HG03575 (cell line): ENCODE measurements around the gene TEDC1.

ENCODE experiments used
- ATAC-seq: cut with Tn5 transposase; IDR thresholded peaks from one replicate; pipeline ENCODE4 v1.9.1; 2021; ENCODE audit not compliant: unreplicated experiment, insufficient number of reproducible peaks, low FRiP score; ENCODE audit errors: extremely low read depth

Gene TEDC1

GRCh38 chr14:105456736-105457617 lies 34.1 kb upstream of the TEDC1 start:
- ATAC-seq, result no peak

- no peak for ATAC-seq
These were observed 33.0 kb upstream of the TEDC1 start for GRCh38 chr14:105458010-105458409.

DNA sequence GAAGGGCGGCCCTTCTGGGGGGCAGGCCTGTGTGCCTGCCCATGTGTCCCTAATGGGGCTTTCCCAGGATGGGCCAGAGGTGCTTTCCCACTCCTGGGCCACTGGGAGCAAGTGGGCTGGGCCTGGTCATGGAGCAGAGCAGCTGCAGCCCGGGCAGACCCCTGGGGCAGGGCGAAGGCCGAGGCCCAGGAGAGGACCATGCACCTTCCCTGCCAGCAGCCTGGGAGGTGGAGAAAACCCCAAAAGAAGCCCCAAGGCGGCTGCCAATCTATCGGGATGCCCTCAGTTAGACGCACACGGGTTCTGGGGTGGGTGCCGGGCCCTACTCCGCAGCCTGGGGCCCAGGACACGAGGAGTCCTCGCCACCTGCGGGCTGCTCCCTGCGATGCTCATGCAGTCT lies 32.5 kb upstream of the TEDC1 start:
- no peak for ATAC-seq

GRCh38 chr14:105460116-105460515 lies 30.9 kb upstream of the TEDC1 start:
- ATAC-seq, result no peak

DNA sequence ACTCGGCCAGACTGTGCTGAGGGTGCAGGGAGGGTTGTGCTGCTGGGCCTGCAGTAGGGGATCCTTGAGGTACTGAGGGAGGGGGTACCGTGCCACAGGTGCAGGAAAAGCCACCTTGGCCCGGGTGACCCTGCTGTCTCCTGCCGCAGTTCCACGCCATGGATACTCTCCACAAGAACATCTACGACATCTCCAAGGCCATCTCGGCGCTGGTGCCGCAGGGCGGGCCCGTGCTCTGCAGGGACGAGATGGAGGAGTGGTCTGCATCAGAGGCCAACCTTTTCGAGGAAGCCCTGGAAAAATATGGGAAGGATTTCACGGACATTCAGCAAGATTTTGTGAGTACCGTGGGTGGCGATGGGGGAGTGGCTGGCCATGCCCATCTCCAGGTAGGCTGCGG lies 30.4 kb upstream of the TEDC1 start:
- ATAC-seq, result no peak

- no peak for ATAC-seq
These were observed 29.1 kb upstream of the TEDC1 start for GRCh38 chr14:105461903-105462302.

- ATAC-seq, result no peak
These were observed 26.5 kb upstream of the TEDC1 start for GRCh38 chr14:105464501-105464900.

DNA sequence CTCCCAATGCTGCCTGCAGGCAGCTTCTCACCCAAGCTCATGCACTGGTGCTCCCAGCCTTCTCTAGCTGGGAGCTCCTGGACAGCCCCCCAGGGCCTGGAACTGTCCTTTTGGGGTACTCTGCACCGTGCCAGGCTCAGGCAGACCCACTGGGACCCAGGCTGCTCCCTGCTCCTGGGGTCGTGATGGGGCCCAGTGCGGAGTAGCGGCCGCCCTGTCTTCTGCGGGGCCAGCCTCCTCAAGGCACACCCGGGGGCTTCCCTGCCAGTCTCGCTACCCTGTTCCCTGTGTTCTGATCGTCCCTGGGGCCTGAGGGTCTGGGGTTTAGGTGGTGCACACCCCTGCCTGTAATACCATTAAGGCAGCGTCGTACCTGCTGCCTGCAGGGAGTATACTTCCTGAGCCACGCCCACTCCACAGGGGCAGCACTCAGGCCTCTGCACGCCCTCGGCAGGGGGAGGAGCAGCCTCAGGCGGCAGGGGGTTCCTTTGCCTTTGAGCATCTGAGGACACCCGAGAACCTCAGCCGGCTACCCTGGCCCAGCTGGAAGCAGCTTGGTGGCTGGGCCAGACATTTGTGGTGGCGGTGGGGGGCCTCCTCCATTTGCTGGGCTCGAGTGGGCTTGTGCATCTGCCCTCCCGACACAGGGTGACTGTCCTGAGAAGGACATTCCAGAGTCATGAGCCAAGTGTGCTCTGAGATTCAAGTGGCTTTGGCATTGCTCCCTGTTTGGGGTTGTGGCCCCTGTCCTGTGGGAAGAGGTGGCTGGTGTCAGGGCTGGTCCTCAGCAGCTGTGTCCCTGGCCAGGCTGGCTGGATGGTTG lies 25.6 kb upstream of the TEDC1 start:
- no peak for ATAC-seq

- no peak for ATAC-seq
These were observed 24.4 kb upstream of the TEDC1 start for GRCh38 chr14:105466531-105467248.

DNA sequence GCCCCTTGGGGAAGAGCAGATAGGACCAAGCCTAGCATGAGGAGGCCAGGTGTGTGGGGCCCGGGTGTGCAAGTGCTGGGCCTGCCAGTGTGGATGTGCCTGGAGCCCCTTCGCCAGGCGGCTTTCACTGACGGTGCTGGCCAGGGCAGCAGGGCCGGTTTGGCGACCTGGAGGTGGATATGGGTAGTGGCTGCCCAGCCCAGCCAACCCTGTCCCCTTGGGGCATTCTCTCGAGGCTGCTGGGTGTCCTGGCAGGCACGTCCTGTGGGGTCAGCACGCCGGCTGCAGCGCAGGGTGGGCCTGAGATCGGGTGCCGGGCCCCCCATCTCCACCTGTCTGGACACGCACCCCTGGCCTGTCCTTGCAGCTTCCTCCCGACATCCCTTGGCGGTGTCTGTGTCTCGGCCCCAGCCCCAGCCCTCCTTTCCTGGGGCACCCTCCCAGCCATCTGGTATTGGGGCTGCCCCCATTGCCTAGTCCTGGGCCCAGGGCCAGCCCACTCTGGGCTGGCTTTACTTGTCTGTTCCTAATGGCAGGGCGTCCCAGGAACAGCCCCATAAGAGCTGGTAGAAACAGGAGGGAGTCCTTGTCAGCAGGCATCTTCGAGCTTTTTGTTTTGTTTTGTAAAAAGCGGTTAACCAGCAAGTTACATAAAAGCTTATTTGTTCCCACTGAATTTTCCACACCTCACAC lies 23.7 kb upstream of the TEDC1 start:
- no peak for ATAC-seq

DNA sequence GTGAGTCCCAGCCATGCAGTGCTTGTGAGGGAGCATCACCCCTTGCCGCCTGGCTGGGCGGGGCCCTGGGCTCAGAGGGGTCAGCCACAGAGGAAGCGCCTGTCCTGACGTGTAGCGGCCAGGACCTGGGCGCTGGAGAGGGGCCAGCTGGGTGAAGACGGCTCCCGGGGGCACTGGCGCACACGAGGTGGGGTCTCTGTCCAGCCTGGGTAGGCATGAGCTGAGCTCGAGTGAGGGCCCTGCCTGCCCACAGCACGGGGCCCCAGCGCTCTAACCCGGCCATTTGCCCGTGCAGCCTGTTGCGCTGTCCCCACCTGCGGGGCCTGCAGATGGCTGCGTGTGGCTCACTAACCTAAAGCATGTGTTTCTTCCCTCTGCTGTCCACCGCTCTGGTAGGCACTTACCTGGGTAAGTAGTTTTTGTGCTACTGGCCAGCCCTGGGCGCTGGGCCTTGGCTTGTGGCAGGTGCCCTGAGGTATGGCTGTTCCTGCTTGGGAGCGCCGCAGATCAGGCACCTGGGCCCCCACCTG lies 23.0 kb upstream of the TEDC1 start:
- ATAC-seq, result no peak

DNA sequence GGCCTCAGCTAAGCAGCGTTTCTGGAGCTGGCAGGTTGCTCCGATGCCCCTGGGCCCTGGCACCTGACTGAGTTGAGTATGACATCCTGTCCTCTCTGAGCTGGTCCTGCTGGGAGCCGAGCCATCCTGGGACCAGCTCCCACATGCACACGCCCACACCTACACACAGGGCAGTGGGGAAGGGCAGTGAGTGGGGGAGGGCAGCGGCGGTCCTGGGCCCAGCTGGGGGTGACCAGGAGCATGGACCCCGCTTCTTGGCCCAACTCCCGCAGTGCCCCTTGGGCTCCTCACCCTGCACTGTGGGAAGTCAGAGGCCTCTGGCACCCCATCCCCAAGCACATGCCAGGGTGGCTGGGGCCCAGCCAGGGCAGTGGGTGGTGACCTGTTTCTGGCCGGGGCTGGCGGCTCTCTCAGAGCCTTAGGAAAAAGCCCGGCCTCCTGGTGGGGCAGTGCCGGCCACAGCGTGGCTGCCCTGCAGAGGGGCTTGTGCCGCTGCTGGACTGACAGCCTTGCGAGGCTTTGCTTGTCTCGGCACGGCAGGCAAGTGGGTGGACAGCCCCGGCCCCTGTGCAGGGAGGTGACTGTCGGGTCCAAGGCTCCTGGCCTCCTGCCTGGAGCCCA lies 22.3 kb upstream of the TEDC1 start:
- ATAC-seq, result no peak

- no peak for ATAC-seq
These were observed 21.3 kb upstream of the TEDC1 start for GRCh38 chr14:105469456-105470349.

DNA sequence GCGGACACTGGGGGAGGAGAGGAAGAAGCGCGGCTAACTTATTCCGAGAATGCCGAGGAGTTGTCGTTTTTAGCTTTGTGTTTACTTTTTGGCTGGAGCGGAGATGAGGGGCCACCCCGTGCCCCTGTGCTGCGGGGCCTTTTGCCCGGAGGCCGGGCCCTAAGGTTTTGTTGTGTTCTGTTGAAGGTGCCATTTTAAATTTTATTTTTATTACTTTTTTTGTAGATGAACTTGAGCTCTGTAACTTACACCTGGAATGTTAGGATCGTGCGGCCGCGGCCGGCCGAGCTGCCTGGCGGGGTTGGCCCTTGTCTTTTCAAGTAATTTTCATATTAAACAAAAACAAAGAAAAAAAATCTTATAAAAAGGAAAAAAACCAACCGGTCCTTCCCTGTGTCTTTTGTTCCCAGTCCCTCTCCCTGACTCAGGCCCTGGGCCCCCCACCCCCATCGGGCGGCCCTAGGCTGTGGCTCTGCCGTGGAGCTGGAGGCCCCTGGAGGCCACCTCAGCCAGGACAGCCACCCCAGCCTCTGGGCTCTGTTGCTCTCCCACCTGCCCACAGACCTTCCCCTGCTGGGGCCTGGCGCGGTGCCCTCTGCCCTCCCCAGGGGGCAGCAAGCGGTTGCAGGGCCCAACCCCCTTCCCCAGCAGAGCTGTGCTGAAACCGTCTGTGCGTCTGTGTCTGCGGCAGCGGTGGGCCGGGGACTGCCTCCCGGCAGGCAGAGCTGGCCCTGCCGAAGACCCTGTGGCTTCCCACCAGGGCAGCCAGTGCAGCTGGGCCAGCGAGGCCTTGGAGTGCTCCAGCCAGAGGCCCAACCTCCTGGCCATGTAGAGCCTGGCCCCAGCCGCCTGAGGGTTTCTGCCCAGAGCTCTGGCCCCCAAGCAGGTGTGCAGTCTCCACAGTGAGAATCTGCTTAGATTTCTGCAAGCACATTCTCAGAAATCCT lies 20.4 kb upstream of the TEDC1 start:
- no peak for ATAC-seq

DNA sequence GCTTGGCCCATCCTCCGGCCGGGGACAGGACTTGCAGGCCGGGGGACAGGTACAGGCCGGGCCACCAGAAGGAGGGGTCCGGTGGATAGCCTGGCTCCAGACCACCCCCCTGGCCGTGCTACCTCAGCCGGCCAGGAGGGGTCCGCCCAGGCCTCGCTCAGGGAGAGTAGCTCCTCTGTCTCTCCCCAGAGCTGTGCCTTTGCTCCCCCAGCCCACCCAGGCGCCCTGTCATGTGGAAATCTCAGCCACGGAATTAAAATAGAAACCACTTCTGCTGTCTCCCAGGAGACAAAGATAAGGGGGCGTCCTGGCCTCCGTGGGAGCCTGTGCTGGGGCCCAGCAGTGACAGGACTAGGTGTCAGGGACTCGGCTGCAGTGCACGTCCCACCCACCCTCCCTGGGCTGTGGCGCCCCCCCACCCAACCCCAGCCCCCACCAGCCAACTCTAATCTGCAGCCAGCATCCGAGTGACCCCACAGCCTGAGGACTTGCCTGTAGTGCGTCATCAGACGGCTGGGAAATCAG lies 19.7 kb upstream of the TEDC1 start:
- ATAC-seq, result no peak

DNA sequence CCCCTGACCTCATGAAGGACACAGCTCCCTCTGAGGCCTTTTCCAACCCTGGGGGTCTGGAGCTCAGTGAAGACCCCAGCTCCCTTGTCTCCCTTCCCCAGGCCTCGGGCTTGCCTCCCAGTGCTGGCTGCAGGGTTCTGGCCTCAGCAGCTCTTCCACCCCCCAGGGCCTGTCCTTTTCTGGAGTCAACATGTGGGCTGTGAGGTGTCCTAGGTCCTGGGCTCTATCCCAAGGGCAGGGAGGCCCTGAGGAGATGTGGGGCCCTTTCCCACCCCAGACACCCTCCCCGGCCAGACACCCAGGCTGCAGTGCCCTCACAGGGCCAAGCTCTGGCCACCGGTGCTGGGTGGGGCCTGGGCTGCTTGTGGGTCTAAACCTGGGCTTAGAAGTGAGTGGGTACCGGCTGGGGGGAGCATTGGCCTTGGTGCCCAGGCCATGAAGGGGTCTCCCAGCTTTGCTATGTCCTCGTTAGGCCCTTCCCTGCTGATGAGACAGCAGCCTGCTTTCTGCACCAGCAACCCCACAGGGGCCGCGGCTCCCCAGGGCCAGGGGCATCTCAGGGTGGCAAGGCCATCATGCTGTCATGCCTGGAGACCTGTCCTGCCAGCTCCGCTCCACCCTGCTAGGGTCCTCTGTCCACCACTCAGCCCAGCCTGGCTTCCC lies 19.1 kb upstream of the TEDC1 start:
- no peak for ATAC-seq
